Activated T-helper 2 cell treated with anti-CD3 and anti-CD28 coated beads, Interferon-gamma antibody, Interleukin-2, Interleukin-4, amounts not matched to agents 10 μg/mL and 5 μg/mL and 100 μg/mL, durations not matched to agents 14 hours and 24 hours and 36 hours (primary cell): Measurements from ENCODE around the gene CHRM1. TPM values are rescaled to one million over a fixed set of nuclear protein-coding genes. Genes with fewer than 3 reads are reported as not detected.

Experiments used
- DNase-seq: peaks from one replicate; pipeline ENCODE4 v3.0.0; 2021; ENCODE audit warnings: low spot score
- H3K27ac Mint-ChIP-seq: one replicate; pipeline ENCODE4 v1.8.0; 2021; ENCODE audit warnings: mixed read lengths
- H3K27me3 Mint-ChIP-seq: one replicate; pipeline ENCODE4 v1.8.0; 2021; ENCODE audit warnings: low read depth, mixed read lengths
- H3K36me3 Mint-ChIP-seq: one replicate; pipeline ENCODE4 v1.8.0; 2021; ENCODE audit warnings: low read depth, mixed read lengths
- H3K4me1 Mint-ChIP-seq: one replicate; pipeline ENCODE4 v1.8.0; 2021; ENCODE audit warnings: low read depth, mixed read lengths
- H3K4me3 Mint-ChIP-seq: one replicate; pipeline ENCODE4 v1.8.0; 2021; ENCODE audit warnings: low read depth, mild to moderate bottlenecking, moderate library complexity, mixed read lengths
- H3K9me3 Mint-ChIP-seq: one replicate; pipeline ENCODE4 v1.8.0; 2021; ENCODE audit warnings: mixed read lengths
- intact Hi-C: fragments of 100-400 bp; cut with micrococcal nuclease; formaldehyde crosslinking; loops from one replicate; pipeline ENCODE4 v1.15.1; 2023
- total RNA-seq: library from RNA; stranded (reverse); gene quantifications from 2 replicates; pipeline ENCODE4 v1.2.3, GENCODE V29; 2022

Gene CHRM1
- total RNA-seq, 1 donor from 2014 or later, result not detected

DNA sequence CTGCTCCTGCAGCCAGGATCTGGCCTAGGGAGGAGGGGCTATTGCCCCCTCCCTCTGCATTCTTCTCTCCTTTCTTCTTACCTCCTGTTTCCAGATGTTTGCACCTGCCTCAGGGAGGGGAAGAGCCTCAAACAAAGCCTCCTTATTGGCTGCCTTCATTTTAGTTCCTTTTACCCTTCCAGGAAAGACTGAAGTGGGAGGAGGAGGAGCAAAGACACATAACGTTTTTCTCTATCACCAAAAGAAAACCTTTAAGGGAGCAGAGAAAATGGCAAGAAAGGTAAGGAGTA lies 13.3 kb upstream of the CHRM1 start:
- DNase-seq, result no peak
- H3K27me3 Mint-ChIP-seq, result peaks cover 23% of the 10 kb centered on the region

DNA sequence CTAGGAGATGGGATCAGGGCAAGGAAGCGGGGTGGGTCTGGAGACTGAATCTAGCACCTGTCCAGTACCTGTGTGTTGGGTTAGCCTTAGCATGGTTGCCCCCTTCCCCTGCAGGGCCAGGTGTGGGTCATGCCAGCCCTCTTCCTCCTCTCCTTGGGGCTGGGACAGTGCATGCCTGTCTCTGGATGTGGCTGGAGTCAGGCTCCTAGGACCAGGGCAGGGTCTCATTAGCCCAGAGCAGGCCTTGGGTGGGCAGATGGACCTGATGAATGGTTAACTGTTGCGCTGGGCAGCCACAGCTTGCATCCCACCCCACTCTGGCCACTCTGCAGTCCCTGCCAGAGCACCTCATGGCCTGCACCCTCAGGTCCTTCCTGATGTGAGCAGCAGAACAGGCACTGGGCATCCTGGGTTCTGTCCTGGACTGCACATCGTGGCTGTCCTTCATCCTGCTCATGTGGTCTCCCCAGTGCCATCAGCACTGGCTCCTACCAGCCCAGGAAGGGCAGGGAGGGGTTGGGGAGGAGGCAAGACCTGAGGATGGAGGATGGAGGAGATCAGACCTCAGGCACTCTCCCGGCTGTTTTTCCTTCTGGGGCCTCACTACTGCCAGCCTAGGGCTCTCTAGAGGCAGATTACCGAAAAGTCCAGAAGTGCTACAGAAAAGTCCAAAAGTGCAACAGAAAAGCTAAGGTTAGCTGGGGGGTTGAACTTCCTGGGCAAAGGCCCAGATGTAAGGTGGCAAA lies 12.8 kb upstream of the CHRM1 start:
- Mint-ChIP-seq H3K9me3 (peaks cover 9% of the 10 kb centered on the region), H3K4me3 (no peak overlapping the region), H3K27me3 (peaks cover 27% of the 10 kb centered on the region), H3K27ac (no peak overlapping the region), H3K4me1 (peaks cover 8% of the 10 kb centered on the region), H3K36me3 (no peaks in the 10 kb centered on the region)
- intact Hi-C loops, result no loop called here
- no peak for DNase-seq

More for the DNA sequence above, 13.3 kb upstream of the CHRM1 start:
- H3K27ac Mint-ChIP-seq, result no peak overlapping the region
- H3K4me3 Mint-ChIP-seq, result no peak overlapping the region
- peaks cover 8% of the 10 kb centered on the region for H3K4me1 Mint-ChIP-seq
- intact Hi-C loops, result no loop called here
- no peaks in the 10 kb centered on the region for H3K36me3 Mint-ChIP-seq
- H3K9me3 Mint-ChIP-seq, result peaks cover 9% of the 10 kb centered on the region

DNA sequence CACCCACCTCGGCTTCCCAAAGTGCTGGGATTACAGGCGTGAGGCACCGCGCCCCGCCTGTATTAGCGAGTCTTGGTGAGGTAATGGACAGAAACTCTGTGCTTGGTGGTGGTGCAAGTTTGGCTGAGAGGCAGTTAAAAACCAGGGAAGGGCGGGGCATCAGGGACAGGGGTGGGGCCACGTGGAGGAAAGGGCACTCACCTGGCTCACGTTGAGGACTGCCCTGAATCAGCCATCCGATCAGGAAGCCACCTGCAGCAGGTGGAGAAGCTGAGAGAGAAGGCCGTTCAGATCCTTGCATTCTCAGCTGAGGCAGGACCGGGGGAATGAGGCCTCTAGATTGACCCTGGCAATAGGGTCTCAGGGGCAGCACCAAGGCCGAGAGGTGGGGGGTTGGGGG lies 12.1 kb upstream of the CHRM1 start:
- Mint-ChIP-seq H3K9me3 (peaks cover 9% of the 10 kb centered on the region), H3K4me3 (no peak overlapping the region), H3K36me3 (no peaks in the 10 kb centered on the region), H3K27me3 (peaks cover 33% of the 10 kb centered on the region), H3K4me1 (peaks cover 8% of the 10 kb centered on the region), H3K27ac (no peak overlapping the region)
- intact Hi-C loops, result no loop called here
- DNase-seq, result no peak

DNA sequence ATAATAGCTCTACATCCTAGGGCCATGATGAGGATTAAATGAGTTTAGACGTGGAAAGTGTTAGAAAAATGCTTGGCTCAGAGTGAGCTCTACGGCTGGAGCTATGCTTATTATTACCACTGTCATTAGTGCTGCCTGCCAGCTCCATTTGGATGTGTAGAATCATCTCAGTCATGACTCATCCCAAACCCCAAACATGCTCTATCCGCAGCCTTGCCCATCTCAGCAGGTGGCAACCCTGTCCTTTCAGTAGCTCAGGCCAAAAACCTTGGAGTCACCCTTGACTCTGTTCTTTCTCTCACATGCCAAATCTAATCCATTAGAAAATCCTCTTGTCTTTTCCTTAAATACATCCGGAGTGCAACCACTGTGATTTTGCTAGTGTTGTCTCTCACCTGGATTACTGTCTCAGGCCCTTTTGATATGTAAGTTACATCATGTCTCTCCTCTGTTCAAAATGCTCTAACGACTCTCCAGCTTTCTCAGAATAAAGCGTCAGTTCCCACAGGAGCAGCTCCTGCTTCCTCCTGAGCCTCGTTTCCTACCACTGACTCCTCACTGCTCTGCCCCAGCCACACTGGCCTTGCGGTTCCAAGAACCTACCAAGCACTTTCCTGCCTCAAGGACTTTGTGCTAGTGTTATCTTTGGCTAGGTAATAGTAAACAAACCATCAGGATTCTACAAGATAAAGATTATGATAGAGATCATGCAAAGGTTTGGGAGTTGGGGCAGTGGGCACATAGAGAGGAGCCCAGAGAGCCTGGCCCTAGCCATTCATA lies 10.5 kb upstream of the CHRM1 start:
- intact Hi-C loops, result no loop called here

DNA sequence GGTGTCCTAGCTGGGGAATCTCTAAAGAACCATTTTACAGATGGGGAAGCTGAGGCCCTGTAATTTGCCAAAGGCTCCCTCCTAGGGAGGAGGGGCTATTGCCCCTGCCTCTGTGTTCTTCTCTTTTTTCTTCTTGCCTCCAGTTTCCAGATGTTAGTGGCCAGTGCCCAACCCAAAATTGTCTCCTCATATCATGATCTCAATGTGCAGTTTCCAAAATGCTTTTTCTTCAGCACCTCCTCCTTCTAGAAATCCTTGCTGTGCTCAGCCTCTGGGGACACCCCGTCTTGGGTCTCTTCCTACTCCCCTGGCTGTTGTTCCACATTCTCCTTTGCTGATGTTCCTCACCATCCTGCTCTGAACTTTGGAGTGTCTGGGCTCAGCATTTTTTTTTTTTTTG lies 9.5 kb upstream of the CHRM1 start:
- Mint-ChIP-seq H3K9me3 (no peaks in the 10 kb centered on the region), H3K27ac (no peak overlapping the region), H3K36me3 (no peaks in the 10 kb centered on the region), H3K4me3 (no peak overlapping the region), H3K4me1 (peaks cover under 1% of the 10 kb centered on the region), H3K27me3 (peaks cover 51% of the 10 kb centered on the region)
- no peak for DNase-seq
- intact Hi-C loops, result no loop called here

More for the DNA sequence above, 10.5 kb upstream of the CHRM1 start:
- peaks cover 44% of the 10 kb centered on the region for H3K27me3 Mint-ChIP-seq
- H3K4me3 Mint-ChIP-seq, result no peak overlapping the region
- no peak overlapping the region for H3K27ac Mint-ChIP-seq
- H3K36me3 Mint-ChIP-seq, result no peaks in the 10 kb centered on the region
- no peak for DNase-seq
- H3K9me3 Mint-ChIP-seq, result no peaks in the 10 kb centered on the region
- no peaks in the 10 kb centered on the region for H3K4me1 Mint-ChIP-seq

DNA sequence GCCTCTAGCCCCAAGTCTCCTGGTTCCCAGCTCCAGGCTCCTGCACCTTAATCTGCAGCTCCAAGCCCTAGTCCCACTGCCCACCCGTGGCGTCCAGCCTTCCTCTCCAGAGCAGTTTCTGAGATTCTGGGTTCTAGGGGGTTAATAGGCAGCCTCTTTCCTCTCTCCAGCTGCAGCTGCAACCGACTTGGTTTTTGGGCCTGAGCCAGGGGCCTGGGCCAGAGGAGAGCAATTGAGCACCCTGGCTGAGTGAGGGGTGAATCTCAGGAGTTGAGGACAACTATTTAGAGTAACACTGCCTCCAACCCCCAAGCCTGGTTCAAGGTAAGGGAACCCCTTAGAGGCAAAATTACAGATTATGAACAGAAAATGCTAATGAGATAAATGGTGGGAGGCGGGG lies 9.0 kb upstream of the CHRM1 start:
- Mint-ChIP-seq H3K4me3 (no peak overlapping the region), H3K27ac (no peak overlapping the region), H3K9me3 (no peaks in the 10 kb centered on the region), H3K4me1 (peaks cover 5% of the 10 kb centered on the region), H3K27me3 (peaks cover 56% of the 10 kb centered on the region), H3K36me3 (no peaks in the 10 kb centered on the region)
- intact Hi-C loops, result no loop called here
- DNase-seq, result no peak

DNA sequence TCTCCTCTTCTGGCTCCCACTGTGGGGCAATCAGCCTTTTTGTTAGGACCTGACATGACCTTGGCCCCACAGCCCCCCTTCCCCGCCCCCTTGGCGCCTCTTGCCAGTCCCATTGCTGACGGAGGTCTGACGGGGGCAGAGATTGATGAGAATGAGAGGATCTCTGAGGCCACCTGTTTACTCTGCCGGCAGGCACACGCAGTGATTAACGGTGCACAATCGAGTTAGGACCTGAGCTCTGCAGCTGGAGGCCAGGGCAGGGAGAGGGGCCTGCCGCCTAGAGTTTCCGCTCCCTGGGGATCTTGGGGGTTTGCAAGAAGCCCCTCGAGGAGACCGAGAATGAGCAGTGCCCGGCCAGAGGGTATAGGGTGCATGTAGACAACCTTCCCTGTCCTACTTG lies 6.8 kb upstream of the CHRM1 start:
- Mint-ChIP-seq H3K27me3 (peaks cover 71% of the 10 kb centered on the region), H3K27ac (no peak overlapping the region)
- intact Hi-C loops, result loop anchor here (10.0 kb wide), 1 partner anchor 1423 kb away; the partner anchor contains the start of gene LRRC10B

DNA sequence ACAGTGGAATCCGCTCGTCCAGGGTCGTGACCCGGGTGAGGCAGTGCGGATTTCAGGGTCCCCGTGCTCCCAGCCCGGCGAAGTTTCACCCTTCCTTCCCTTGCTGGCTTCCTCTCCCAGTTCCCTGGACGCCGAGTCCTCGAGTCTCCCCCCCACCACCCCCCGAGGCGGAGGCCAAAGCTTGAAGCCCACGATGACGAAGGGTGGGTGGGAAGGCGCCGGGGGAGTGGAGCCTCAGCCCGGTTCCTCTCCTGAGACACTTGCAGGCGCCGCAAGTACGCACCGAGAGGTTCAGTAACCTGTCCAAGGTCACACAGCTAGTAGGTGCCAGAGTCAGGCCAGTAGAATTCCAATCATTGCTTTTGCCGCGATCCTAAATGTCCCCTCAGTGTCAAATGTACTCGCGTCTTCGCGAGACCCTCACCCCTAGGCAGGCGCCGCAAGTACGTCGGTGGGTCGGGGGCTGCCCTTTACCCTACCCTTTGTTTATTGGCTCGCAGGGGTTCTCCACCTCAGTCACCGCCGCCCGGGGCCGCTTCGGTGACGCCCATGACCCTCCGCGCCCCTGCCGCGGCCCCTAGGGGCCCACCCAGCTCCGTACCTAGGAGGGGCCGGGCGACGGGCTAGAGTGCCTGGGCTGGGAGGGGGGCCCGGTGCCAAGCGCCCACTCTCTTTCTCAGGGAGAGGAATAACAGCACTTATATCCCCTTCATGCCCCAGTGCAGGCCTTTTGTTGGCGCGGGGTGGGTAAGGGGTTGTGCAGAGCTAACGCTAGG lies 5.7 kb upstream of the CHRM1 start:
- no peak overlapping the region for H3K4me3 Mint-ChIP-seq
- peaks cover 9% of the 10 kb centered on the region for H3K4me1 Mint-ChIP-seq
- H3K36me3 Mint-ChIP-seq, result no peaks in the 10 kb centered on the region
- intact Hi-C loops, result loop anchor here (10.0 kb wide), 1 partner anchor 1422 kb away; the partner anchor contains the start of gene LRRC10B
- no peaks in the 10 kb centered on the region for H3K9me3 Mint-ChIP-seq
- H3K27ac Mint-ChIP-seq, result no peak overlapping the region
- DNase-seq, result no peak
- H3K27me3 Mint-ChIP-seq, result peaks cover 80% of the 10 kb centered on the region

More for the DNA sequence above, 6.8 kb upstream of the CHRM1 start:
- Mint-ChIP-seq H3K4me3 (no peak overlapping the region), H3K36me3 (no peaks in the 10 kb centered on the region), H3K9me3 (no peaks in the 10 kb centered on the region), H3K4me1 (peaks cover 7% of the 10 kb centered on the region)
- no peak for DNase-seq

DNA sequence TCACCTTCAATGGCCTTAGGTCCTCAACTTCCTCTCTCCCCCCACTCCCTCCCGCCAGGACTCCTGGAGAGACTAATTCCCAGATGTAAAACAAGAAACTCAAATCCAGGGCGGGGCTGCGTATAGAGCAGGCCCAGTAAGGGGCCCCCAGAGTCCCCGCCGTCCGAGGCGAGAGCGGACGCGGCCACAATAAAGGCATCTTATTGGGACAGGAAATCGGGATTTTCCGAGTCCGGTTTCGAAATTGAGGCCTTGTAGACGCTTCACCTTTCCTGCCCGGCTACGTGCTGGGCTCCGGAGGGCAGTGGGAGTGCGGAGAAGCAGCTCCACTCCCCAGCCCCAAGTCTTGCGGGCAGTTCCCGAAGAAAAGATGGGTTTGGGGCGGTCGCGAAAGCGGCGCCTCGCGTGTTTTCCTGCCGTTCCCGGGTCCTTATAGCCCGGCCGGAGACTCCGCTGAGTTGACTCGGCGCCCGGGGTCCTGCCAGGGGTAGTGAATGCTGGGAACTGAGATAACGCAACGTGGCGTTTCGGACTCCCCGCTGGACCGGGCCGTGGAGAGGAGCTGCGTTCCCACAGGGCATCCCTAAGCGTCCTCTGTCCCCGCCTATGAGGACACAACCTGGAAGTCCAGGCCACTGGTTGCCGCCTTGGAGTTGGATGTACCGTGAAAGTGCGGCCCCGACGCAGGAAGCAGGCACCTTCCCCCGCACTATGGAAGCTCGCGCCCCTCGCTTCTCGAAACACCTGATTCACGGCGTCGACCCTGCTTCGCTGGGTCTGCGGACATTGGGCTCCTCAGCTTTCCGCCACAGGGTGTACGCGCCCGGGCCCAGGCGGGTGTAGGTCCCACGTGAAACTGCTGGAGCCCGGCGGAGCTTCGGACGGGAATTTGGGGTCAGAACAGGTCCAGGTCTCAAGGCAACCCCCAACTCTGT lies 4.8 kb upstream of the CHRM1 start:
- Mint-ChIP-seq H3K36me3 (no peaks in the 10 kb centered on the region), H3K4me1 (peaks cover 9% of the 10 kb centered on the region), H3K9me3 (no peaks in the 10 kb centered on the region), H3K27me3 (peaks cover 83% of the 10 kb centered on the region), H3K4me3 (no peak overlapping the region), H3K27ac (no peak overlapping the region)
- intact Hi-C loops, result loop anchor here (10.0 kb wide), 1 partner anchor 1421 kb away; the partner anchor contains the start of gene LRRC10B
- DNase-seq, result no peak

DNA sequence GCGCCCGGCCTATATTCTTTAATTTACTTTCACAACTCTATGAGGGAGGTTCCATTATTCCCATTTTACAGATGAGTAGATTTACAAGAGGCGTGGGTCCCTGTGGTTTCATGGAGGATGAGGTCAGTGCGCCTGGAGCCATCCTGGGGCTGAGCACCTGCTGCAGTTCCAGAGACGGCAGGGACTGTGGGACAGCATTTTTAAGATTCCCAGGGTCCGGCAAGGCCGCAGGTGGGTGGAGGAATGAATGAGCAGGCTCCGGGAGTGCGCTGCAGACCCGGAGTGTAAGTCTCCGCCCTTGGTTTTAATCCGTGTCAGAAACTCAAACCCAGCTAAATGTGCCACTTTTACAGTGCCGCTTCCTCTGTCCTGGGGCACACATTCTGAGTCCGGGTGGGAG lies 4.1 kb upstream of the CHRM1 start:
- Mint-ChIP-seq H3K36me3 (no peaks in the 10 kb centered on the region), H3K4me3 (no peak overlapping the region), H3K27me3 (peaks cover 79% of the 10 kb centered on the region), H3K9me3 (no peaks in the 10 kb centered on the region), H3K4me1 (peaks cover 9% of the 10 kb centered on the region), H3K27ac (no peak overlapping the region)
- intact Hi-C loops, result loop anchor here (10.0 kb wide), 1 partner anchor 1421 kb away; the partner anchor contains the start of gene LRRC10B
- DNase-seq, result no peak

DNA sequence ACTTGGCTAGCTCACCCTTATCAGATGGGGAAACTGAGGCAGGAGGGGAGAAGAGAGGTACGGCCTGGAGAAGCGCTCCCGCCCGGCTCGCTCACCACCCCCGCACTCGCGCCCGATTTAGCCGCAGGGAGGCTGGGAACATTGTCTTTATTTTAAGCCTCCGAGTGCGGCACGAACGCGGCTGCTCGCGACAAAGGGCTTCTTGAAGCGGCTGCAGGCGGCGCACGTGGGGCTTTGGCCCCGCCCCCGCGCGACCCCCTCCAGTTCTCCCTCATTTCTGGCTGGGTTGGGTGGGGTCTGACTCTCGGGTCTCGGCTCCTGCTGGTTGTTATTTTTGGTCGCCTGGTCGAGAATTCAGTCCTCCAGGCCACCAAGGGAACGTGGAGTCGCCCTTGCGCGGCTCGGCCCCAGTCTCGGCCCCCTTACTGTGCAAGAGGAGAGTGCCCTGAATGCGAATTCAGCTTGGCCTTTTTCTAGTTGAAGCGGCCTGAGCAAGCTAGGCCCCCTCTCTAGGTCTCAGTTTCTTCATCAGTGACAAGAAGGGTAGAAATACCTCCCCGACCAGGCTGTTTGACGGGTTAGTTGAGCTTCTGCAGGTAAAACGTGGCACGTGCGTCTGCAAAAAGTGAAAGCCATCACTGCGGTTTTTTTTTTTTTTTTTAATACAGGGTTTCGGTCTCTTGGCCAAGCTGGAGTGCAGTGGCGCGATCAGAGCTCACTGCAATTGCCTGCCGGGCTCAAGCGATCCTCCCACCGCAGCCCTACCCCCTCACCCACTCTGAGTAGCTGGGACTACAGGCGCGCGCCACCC lies 2.6 kb upstream of the CHRM1 start:
- Mint-ChIP-seq H3K36me3 (no peaks in the 10 kb centered on the region), H3K4me3 (no peak overlapping the region), H3K4me1 (peaks cover 9% of the 10 kb centered on the region), H3K27ac (no peak overlapping the region), H3K27me3 (peaks cover 77% of the 10 kb centered on the region), H3K9me3 (no peaks in the 10 kb centered on the region)
- no peak for DNase-seq
- intact Hi-C loops, result loop anchor here (10.0 kb wide), 1 partner anchor 1419 kb away; the partner anchor contains the start of gene LRRC10B
